ENCODE results near the gene SLC4A2.

SLC4A2 gene

DNA sequence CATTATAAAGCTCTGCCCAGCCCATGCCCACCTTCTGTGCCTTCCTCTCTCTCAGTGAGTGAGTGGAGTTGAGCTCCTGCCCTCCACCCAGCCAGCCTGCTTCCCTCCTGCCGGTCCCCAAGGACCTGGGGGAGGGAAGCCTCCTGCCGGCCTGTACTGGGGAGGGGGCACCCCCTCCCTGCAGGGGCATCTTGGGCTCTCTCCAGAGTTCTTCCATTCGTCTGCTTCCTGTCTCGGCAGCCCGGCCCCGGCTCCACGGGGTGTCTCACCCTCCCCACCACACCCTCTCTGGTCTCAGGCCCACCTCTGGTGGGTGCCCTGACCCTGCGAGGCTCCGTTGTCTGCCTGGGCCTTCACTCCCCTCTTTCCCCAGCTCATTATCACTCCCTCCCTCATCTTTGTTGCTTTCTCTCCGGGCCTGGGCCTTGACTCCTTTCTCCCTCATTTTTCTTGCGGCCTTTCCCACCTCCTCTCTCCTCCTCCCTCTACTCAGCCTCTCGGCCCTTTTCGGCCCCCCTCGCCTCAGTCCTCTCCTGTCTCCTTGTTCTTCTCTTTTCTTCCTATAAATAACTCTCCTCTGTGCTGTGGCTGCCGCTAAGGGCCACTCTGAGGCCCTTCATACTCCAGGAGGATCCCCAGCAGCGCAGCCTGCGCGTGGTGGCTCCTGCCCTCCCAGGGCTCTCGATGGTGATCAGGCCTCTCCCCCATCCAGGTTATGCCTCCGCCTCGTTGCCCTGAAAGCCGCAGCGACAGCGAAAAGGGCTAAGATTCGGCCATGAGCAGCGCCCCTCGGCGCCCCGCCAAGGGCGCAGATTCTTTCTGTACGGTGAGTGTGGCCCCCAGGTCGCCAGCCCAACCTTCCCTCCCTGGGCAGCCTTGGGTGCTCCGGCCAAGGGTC, 2.1 kb downstream of the SLC4A2 start:
- no peak for DNase-seq (ENCODE audit: extremely low read depth in 1 of 2, low read depth in 1 of 2)

DNA sequence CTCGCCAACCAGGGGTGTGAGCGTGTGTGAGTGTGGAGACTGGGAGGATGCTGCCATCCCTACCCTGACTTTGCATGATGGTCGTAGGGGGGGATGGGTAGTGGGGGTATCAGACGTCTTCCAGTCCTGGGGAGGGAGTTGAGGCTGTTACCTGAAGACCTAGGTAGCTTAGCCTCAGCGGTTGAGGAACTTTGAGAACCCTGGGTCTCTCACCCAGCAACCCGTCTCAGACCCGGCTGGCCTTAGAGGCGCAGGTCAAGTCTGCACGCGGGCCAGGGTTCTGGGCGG, 2.7 kb downstream of the SLC4A2 start:
- DNase-seq (ENCODE audit: extremely low read depth in 1 of 2, low read depth in 1 of 2), result no peak

DNA sequence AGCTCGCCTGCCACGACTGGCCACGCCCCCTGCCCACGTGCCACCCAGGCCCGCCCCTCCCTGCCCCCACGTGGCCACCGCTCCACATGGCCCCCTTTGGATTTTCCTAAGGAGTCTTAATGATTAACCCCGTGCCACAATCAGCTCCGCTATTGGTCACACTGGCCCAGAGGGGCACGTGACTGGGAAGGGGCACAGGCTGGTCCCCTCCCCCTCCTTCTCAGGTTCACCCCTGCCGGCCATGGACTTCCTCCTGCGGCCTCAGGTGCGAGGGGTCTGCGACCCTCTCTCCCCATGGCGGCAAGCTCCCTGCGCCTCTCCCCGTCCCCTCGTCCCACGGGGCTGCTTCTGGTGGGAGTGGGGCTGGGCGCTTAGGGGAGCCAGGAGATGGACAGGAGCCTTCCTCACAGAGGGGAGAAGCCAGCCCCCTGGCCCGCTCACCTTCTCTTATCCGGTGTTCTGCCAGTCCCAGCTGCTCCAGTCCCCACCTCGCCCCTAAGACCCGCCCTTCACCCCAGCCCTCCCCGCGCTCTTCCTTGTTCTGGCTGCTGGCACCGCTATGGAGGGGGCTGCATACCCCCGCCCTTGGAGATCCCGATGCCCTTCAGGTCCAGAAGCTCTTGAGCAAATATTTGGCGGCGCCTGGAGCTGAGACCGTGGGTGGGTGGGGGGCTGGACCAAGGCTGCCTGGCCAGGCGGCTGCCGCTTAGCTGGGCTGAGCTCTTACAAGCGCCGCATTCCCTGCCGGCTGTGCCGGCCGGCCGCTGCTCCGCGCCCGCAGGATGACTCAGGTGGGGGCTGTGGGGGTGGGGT, 3.2 kb downstream of the SLC4A2 start:
- no peak for DNase-seq (ENCODE audit: extremely low read depth in 1 of 2, low read depth in 1 of 2)

DNA sequence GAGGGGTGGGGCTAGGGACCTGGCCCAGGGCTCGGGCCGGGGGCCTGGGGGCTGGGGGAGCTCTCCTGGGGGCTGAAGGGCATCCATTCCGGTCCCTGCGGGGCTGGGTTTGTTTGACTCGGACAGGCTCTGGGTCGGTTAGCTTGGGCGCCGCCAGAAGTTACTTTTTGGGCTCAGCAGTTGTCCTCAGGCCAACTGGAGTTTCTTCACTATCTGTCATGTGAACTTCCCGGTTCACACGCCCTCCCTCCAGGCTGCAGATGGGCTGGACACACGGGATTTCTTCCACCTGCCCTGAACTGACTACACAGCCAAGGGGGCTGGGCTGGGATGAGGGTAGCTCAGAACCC, 3.8 kb downstream of the SLC4A2 start:
- no peak for DNase-seq (ENCODE audit: extremely low read depth in 1 of 2, low read depth in 1 of 2)

DNA sequence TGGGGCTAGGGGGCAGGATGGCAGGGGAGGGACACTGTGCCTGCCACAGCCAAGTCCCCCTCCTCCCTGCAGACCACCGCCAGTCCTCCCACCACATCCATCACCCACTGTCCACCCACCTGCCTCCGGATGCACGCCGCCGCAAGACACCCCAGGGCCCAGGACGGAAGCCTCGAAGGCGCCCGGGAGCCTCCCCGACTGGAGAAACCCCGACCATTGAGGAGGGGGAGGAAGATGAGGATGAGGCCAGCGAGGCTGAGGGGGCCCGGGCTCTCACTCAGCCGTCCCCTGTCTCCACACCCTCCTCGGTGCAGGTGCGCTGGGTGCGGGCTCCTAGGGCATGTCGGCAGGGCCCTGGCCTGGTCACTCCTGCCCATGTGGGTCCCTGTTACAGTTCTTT, 5.1 kb downstream of the SLC4A2 start:
- no peak for DNase-seq (ENCODE audit: extremely low read depth in 1 of 2, low read depth in 1 of 2)

DNA sequence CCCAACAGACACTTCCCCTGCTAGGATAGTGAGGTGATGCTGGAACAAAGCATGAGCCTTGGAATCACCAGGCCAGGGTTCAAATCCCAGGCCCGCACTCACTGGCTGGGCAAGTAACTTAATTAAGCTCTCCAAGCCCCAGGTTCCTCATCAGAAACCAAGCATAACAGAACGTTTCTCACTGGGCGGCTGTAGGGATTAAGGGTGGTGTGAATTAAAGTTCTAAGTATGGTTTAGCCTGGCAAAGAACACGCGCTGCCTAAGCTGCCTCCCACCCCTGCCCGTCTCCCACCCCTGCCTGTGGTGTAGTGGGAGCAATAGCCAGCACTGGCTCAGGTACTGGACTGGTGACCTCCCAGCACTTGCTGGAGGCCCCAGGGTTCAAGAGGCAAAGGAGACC, 5.6 kb downstream of the SLC4A2 start:
- DNase-seq (ENCODE audit: extremely low read depth in 1 of 2, low read depth in 1 of 2), result no peak

DNA sequence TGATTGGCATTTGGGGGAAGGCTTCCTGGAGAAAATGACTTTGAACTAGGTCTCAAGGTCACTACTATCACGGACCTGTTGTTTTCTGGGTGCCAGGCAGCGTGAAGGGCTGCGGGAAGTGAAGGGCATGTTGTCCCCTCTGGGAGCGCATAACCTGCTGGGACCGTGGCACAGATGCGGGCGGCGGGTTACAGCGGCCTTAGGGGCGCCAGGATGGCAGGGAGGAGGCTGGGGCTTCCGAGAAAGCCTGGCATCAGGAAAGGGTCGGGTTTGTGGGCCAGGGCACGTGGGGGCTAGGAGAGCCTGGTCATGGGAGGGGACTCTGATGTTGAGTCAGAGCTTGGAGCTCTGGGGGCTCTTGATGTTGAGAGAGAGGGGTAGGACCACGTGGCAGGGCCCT, 6.1 kb downstream of the SLC4A2 start:
- DNase-seq (ENCODE audit: extremely low read depth in 1 of 2, low read depth in 1 of 2), result no peak

DNA sequence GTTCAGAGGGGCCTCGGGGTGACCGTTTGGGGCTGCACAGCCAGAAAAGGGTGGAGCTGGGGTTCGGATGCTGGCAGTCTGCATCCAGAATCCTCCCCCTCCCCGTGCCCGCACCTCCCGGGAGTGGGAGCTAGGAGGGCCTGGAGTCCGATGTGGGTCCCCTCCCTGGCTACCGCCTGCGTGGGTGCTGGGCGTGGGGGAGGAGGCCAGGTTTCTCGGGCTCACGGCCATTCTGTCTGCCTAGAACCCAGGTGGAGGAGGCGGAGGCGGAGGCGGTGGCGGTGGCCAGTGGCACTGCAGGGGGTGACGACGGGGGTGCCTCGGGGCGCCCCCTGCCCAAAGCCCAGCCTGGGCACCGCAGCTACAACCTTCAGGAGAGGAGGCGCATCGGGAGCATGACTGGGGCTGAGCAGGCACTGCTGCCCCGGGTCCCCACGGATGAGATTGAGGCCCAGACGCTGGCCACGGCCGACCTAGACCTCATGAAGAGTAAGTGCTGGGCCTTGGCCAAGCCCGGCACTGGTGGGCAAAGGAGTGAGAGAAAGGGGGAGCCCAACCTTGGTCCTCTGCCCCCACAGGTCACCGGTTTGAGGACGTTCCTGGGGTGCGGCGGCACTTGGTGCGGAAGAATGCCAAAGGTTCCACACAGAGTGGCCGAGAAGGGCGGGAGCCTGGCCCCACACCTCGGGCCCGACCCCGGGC, 7.0 kb downstream of the SLC4A2 start:
- DNase-seq (ENCODE audit: extremely low read depth in 1 of 2, low read depth in 1 of 2), result no peak

DNA sequence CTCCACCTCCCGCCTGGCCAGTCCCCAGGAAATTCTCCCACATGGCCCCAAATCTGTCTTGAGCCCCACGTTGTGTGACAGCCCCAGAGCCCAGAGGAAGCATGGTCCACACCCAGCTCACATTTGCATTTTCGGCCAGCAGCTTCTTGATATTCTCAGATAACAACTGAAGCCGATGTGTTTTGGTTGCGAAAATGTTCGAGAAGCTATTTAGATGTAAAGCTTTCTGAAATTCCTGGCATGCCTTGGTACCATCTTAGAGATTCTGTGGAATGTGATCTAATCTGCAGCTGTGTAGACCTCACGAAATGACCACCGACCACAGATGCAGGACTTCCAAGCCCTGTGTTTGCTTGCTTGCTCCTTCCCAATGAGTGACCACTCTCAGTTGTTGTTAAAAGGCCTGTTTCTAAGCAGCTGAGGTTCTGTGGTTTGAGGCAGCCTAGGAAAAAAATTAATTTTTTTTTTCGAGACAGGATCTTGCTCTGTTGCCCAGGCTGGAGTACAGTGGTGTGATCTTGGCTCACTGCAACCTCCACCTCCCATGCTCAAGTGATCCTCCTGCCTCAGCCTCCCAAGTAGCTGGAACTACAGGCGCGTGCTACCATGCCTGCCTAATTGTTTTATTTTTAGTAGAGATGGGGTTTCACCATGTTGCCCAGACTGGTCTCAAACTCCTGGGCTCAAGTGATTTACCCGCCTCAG, 8.8 kb downstream of the SLC4A2 start:
- DNase-seq (ENCODE audit: extremely low read depth in 1 of 2, low read depth in 1 of 2), result no peak

DNA sequence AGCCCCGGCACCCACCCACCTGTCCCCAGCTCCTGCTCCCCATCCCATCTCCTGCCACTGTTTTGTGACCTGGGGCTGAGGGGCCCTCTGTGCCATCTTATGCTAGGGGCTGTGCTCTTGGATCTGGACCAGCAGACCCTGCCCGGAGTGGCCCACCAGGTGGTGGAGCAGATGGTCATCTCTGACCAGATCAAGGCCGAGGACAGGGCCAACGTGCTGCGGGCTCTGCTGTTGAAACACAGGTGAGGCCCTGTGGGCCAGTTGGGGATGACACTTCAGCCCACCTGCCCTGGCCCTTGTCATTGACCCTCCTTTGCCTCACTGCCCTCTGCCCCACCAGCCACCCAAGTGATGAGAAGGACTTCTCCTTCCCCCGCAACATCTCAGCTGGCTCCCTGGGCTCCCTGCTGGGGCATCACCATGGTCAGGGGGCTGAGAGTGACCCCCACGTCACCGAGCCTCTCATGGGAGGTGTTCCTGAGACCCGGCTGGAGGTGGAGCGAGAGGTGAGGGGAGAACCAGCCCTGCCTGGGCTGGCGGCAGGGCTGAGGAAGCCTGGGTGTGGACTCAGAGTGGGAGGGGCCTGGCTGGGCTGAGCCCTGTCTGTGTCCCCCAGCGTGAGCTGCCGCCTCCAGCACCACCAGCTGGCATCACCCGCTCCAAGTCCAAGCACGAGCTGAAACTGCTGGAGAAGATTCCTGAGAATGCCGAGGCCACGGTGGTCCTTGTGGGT, 10.6 kb downstream of the SLC4A2 start:
- DNase-seq (ENCODE audit: extremely low read depth in 1 of 2, low read depth in 1 of 2), result no peak

DNA sequence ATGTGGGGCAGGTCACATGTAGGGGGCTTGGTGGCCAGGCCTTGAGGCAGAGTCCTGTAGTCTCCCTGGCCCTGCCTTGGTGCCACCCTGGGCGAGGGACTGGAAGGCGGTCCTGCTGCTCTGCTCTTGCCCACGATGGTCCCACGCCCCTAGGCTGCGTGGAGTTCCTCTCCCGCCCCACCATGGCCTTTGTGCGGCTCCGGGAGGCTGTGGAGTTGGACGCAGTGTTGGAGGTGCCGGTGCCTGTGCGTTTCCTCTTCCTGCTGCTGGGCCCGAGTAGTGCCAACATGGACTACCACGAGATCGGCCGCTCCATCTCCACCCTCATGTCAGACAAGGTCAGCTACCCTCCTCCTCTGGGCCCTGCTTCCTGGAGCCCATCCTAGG, 11.2 kb downstream of the SLC4A2 start:
- DNase-seq (ENCODE audit: extremely low read depth in 1 of 2, low read depth in 1 of 2), result no peak

DNA sequence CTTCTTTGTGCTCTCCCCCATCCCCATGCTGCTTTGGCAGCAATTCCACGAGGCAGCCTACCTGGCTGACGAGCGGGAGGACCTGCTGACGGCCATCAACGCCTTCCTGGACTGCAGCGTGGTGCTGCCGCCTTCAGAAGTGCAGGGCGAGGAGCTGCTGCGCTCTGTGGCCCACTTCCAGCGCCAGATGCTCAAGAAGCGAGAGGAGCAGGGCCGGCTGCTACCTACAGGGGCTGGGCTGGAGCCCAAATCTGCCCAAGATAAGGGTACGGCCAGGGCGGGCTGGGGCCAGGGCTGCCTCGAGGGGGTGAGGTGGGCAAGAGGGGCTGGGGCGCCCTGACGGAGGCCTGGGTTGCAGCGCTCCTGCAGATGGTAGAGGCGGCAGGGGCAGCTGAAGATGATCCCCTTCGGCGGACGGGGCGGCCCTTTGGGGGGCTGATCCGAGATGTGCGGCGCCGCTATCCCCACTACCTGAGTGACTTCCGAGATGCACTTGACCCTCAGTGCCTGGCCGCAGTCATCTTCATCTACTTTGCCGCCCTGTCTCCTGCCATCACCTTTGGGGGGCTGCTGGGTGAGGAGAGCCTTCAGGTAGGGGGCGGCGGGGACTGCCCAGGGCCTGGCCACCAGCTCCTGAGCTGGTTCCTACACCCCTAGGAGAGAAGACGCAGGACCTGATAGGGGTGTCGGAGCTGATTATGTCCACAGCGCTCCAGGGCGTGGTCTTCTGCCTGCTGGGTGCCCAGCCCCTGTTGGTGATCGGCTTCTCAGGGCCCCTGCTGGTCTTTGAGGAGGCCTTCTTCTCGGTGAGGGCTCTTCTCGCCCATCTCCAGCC, 11.9 kb downstream of the SLC4A2 start:
- no peak for DNase-seq (ENCODE audit: extremely low read depth in 1 of 2, low read depth in 1 of 2)

DNA sequence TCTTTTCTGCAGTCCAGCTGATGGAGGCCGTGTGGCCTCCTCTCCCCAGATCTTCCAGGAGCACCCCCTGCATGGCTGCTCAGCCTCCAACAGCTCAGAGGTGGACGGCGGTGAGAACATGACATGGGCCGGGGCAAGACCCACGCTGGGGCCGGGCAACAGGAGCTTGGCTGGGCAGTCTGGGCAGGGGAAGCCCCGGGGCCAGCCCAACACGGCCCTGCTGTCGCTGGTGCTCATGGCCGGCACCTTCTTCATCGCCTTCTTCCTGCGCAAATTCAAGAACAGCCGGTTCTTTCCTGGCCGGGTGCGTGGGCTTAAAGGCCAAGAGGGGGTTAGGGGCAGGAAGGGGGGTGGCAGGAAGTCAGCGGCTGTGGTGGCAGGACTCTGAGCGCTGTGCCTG, 14.6 kb downstream of the SLC4A2 start:
- DNase-seq (ENCODE audit: extremely low read depth in 1 of 2, low read depth in 1 of 2), result no peak

DNA sequence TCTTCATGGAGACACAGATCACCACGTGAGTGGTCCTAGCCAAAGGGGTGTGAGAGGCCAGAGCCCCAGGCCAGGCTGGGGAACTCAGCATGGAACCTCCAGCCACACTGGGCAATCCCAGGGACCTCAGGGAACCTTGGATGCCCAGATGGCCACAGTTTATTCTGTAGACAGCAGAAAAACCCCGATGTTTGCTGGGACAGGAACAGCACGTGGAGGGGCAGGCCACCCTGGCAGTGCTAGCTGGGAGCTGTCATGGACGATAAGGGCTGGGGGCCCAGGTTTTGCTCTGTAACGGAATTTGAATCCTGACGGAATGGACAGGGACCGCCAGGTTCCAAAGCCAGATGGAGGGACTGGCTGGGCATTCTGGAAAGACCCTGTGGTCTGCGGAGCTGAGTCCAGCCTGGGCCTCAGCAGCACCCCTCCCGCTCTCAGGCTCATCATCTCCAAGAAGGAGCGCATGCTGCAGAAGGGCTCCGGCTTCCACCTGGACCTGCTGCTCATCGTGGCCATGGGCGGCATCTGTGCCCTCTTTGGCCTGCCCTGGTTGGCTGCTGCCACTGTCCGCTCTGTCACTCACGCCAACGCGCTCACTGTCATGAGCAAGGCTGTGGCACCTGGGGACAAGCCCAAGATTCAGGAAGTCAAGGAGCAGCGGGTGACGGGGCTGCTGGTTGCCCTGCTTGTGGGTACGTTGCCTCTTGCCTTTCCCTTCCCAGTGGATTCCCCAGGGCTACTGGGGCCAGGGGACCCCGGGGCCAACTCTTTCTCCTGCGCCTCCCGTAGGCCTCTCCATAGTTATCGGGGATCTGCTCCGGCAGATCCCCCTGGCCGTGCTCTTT, 15.7 kb downstream of the SLC4A2 start:
- no peak for DNase-seq (ENCODE audit: extremely low read depth in 1 of 2, low read depth in 1 of 2)

DNA sequence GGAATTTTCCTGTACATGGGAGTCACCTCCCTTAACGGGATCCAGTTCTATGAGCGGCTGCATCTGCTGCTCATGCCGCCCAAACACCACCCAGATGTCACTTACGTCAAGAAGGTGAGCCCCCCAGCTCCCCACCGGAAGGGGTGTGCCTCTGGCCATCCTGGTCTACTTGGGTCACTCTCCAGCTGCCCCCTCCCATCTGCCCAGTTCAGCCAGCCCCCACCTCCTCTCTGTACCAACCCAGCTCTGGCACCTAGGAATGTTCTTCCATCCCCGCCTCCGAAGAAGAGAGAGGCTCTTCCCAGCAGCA, 16.2 kb downstream of the SLC4A2 start:
- DNase-seq (ENCODE audit: extremely low read depth in 1 of 2, low read depth in 1 of 2), result no peak

DNA sequence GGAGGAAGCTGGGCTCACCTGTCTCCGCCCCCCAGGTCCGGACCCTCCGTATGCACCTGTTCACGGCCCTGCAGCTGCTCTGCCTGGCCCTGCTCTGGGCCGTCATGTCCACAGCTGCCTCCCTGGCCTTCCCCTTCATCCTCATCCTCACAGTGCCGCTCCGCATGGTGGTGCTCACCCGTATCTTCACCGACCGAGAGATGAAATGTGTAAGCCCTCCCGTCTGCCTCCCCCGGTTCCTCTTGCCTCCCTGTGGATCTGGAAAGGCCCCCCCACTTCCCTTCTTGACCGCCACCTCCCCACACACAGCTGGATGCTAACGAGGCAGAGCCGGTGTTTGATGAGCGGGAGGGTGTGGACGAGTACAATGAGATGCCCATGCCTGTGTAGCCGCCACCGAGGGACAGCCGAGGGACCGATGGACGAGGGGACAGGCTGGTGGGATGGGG, 16.6 kb downstream of the SLC4A2 start:
- DNase-seq (ENCODE audit: extremely low read depth in 1 of 2, low read depth in 1 of 2), result no peak

DNA sequence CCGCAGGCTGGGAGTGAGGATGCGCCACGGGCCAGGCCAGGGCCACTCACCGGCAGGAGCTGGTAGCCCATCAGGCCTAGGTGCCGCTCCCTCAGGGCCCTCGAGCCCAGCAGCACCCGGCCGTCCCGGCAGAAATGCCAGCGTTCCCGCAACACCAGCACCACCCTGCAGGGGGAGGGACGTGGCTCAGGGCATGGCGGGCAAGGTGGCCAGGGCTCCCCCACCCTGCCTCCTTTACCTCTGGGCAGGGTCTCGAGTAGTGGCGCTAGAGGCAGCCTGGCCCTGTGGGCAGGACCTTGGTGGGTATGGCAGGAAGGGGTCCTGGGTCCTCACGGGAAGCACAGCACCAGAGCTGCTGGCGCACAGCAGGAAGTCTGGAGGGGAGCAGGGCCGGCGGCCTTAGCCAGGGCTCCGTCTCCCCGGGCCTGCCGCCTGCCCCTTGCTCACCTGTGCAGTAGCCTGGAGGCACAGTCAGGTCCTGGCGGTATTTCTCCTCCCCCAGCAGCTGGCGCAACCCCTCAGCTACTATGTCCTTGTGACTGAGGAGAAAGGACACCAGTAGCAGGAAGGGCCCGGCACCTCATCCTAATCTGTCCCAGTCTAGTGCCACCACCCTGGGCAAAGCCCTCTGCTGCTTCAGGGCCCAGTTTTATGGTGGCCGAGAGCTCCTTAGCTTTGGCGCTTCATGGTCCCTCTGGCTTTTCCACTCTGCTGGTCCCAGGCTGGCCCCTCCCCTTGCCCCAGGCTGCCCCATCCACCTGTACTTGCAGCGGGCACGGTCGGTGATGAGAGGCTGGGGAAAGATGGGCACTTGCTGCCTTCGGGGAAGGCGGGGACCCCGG, 17.7 kb downstream of the SLC4A2 start:
- DNase-seq (ENCODE audit: extremely low read depth in 1 of 2, low read depth in 1 of 2), result no peak

DNA sequence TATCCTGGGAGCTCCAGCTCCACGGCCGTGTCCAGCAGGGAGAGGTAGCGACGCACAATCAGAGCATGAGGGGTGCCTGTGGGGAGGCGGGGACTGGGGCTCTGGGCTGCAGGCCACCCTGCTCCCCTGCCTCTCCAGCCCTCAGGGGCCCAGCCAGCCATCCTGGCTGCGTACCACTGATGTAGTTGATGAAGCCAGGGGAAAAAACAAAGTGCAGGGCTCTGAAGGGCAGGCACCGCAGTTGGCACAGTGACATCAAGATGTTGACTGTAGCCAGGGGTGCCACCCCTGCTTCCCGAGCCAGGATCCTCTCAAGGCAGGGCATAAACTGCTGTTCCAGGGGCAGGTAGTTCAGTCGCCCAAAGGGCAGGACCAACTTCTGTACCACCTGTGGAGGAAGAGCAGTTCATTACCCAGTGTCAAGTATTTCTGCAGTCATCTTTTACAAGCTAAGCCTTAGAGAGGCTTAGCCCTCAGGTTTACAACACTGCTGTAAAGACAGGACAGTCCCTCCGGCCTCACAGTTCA, 18.4 kb downstream of the SLC4A2 start:
- DNase-seq (ENCODE audit: extremely low read depth in 1 of 2, low read depth in 1 of 2), result no peak

Measured in stimulated activated CD8-positive, alpha-beta memory T cell treated with anti-CD3 and anti-CD28 coated beads, Interleukin-7, amount 100 ng/mL, for 48 hours (primary cell).